Neural cell (in vitro differentiated cells): ENCODE results near the gene BCAT1. TPM values are rescaled to one million over a fixed set of nuclear protein-coding genes. Genes with fewer than 3 reads are reported as not detected.
"Not testable (repeated sequence)": the region's sequence is repeated elsewhere in the genome, so short reads cannot be mapped to it uniquely, and the experiment has no call there.

ENCODE experiments used
- H2AFZ ChIP-seq: fragments of 200-600, 300-800 bp; sonication (generic), shearing (Covaris generic); 2 replicates; pipeline ENCODE4 v1.6.0; 2014; ENCODE audit warnings: low read depth, mild to moderate bottlenecking, antibody characterized with exemption, low read length, moderate library complexity
- H3F3A ChIP-seq: fragments of 200-600 bp; shearing (Covaris generic); 2 replicates; pipeline ENCODE4 v1.6.1; 2016; ENCODE audit warnings: mild to moderate bottlenecking, moderate library complexity, mixed read lengths, antibody characterized with exemption, low read length; ENCODE audit not compliant: insufficient read depth, poor library complexity, severe bottlenecking
- H3K27ac ChIP-seq: fragments of 200-600, 300-800 bp; sonication (generic), shearing (Covaris generic); 2 replicates; pipeline ENCODE4 v1.5.1; 2014; ENCODE audit warnings: mild to moderate bottlenecking, low read length, moderate library complexity
- H3K27me3 ChIP-seq: fragments of 300-800, 200-600 bp; sonication (generic), shearing (Covaris generic); 2 replicates; pipeline ENCODE4 v1.6.0; 2014; ENCODE audit warnings: mild to moderate bottlenecking, low read depth, low read length, moderate library complexity; ENCODE audit not compliant: insufficient read depth
- H3K36me3 ChIP-seq: fragments of 300-800, 200-600 bp; sonication (generic), shearing (Covaris generic); 2 replicates; pipeline ENCODE4 v1.5.1; 2014; ENCODE audit warnings: mild to moderate bottlenecking, antibody characterized with exemption, low read length, moderate library complexity; ENCODE audit not compliant: insufficient read depth
- H3K4me2 ChIP-seq: fragments of 300-800, 200-600 bp; sonication (generic), shearing (Covaris generic); 2 replicates; pipeline ENCODE4 v1.6.0; 2014; ENCODE audit warnings: mild to moderate bottlenecking, low read length
- H3K4me3 ChIP-seq: fragments of 300-800, 200-600 bp; sonication (generic), shearing (Covaris generic); 2 replicates; pipeline ENCODE4 v1.5.1; 2014; ENCODE audit warnings: mild to moderate bottlenecking, low read length, moderate library complexity
- H3K79me2 ChIP-seq: fragments of 200-600 bp; shearing (Covaris generic); replicated peaks from 2 replicates; pipeline ENCODE4 v1.6.0; 2014; ENCODE audit warnings: mild to moderate bottlenecking, low read length, moderate library complexity; ENCODE audit not compliant: insufficient read depth
- H3K9ac ChIP-seq: fragments of 300-800, 200-600 bp; sonication (generic), shearing (Covaris generic); 2 replicates; pipeline ENCODE4 v1.6.1; 2016; ENCODE audit warnings: mild to moderate bottlenecking, low read length, mixed read lengths
- H3K9me2 ChIP-seq: fragments of 200-600 bp; shearing (Covaris generic); 2 replicates; pipeline ENCODE4 v1.6.1; 2016; ENCODE audit warnings: mild to moderate bottlenecking, low read length, mixed read lengths; ENCODE audit not compliant: insufficient read depth
- H3K9me3 ChIP-seq: fragments of 200-600, 300-800 bp; sonication (generic), shearing (Covaris generic); 2 replicates; pipeline ENCODE4 v1.6.1; 2016; ENCODE audit warnings: mild to moderate bottlenecking, mixed run types, low read length, moderate library complexity, mixed read lengths
- H4K20me1 ChIP-seq: fragments of 200-600 bp; shearing (Covaris generic); 2 replicates; pipeline ENCODE4 v1.6.1; 2016; ENCODE audit warnings: mild to moderate bottlenecking, mixed run types; ENCODE audit not compliant: insufficient read depth
- EP300 ChIP-seq: fragments of 450-650 bp; conservative IDR thresholded peaks from 2 replicates; pipeline ENCODE4 v1.6.1; 2014; ENCODE audit warnings: antibody characterized with exemption, mild to moderate bottlenecking, moderate library complexity; ENCODE audit not compliant: poor library complexity, severe bottlenecking
- EZH2 ChIP-seq: fragments of 200-600, 300-800 bp; shearing (Covaris generic), sonication (generic); IDR thresholded peaks from 2 replicates; pipeline ENCODE4 v1.6.1; 2014; ENCODE audit warnings: antibody characterized with exemption, low read length, borderline replicate concordance, mild to moderate bottlenecking; ENCODE audit not compliant: insufficient read depth, poor library complexity, severe bottlenecking
- MXI1 ChIP-seq: fragments of 450-650 bp; conservative IDR thresholded peaks from 2 replicates; pipeline ENCODE4 v1.6.1; 2014; ENCODE audit warnings: antibody characterized with exemption, mild to moderate bottlenecking; ENCODE audit not compliant: poor library complexity, severe bottlenecking
- POLR2AphosphoS5 ChIP-seq: IDR thresholded peaks from 2 replicates; pipeline ENCODE4 v1.6.1; 2012
- RAD21 ChIP-seq: fragments of 450-650 bp; conservative IDR thresholded peaks from 2 replicates; pipeline ENCODE4 v1.6.1; 2014; ENCODE audit warnings: antibody characterized with exemption, mild to moderate bottlenecking, moderate library complexity
- SMC3 ChIP-seq: fragments of 450-650 bp; conservative IDR thresholded peaks from 2 replicates; pipeline ENCODE4 v1.6.1; 2014; ENCODE audit warnings: antibody characterized with exemption, mild to moderate bottlenecking, moderate library complexity; ENCODE audit not compliant: poor library complexity
- TAF1 ChIP-seq: IDR thresholded peaks from 2 replicates; pipeline ENCODE4 v1.6.1; 2012; ENCODE audit warnings: low read depth
- polyA plus RNA-seq: library from polyadenylated mRNA; depleted of rRNA; stranded (reverse); fragments of >200 nt; gene quantifications from 2 replicates; pipeline ENCODE4 v1.2.3, GENCODE V29; 2014
- TF ChIP-seq, protein P1 (sequence below): IDR thresholded peaks from 2 replicates; pipeline ENCODE4 v1.6.1; 2012; ENCODE audit warnings: borderline replicate concordance
- TF ChIP-seq, protein P2 (sequence below): fragments of 450-650 bp; IDR thresholded peaks from 2 replicates; pipeline ENCODE4 v1.5.1; 2014; ENCODE audit warnings: antibody characterized with exemption, mild to moderate bottlenecking, moderate library complexity; ENCODE audit not compliant: poor library complexity, severe bottlenecking

Gene BCAT1
- polyA plus RNA-seq, 1 donor from 2014 or later: 31.3 TPM

DNA sequence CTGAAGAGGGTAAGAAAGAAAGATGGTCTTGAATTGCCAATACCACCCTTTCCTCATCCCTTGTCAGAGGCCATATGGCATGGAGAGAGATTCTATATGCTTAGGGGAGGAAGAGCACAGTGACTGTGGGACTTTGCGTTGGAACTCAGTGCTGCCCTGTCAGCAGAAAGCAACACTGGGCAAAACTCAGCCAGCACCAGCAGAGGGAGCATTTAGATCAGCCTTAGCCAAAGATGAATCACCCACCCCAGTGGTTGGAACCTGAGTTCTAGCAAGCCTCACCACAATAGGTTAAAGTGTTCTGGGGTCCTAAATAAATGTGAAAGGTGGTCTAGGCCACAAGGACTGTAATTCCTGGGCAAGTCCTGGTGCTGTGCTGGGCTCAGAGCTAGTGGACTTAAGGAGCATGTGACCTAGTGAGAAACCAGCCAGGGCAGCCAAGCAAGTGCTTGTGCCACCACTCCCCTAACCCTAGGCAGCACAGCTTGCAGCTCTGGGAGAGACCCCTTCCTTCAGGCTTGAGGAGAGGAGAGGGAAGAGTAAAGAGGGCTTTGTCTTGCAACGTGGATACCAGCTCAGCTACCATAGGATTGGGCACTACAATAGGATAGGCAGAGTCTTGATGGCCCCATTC lies 11.4 kb upstream of the BCAT1 start:
- TF ChIP-seq MXI1 (no peak), EP300 (no peak), EZH2 (no peak), RAD21 (no peak), TAF1 (no peak), SMC3 (no peak), POLR2AphosphoS5 (no peak)
- TF ChIP-seq, protein P1, sequence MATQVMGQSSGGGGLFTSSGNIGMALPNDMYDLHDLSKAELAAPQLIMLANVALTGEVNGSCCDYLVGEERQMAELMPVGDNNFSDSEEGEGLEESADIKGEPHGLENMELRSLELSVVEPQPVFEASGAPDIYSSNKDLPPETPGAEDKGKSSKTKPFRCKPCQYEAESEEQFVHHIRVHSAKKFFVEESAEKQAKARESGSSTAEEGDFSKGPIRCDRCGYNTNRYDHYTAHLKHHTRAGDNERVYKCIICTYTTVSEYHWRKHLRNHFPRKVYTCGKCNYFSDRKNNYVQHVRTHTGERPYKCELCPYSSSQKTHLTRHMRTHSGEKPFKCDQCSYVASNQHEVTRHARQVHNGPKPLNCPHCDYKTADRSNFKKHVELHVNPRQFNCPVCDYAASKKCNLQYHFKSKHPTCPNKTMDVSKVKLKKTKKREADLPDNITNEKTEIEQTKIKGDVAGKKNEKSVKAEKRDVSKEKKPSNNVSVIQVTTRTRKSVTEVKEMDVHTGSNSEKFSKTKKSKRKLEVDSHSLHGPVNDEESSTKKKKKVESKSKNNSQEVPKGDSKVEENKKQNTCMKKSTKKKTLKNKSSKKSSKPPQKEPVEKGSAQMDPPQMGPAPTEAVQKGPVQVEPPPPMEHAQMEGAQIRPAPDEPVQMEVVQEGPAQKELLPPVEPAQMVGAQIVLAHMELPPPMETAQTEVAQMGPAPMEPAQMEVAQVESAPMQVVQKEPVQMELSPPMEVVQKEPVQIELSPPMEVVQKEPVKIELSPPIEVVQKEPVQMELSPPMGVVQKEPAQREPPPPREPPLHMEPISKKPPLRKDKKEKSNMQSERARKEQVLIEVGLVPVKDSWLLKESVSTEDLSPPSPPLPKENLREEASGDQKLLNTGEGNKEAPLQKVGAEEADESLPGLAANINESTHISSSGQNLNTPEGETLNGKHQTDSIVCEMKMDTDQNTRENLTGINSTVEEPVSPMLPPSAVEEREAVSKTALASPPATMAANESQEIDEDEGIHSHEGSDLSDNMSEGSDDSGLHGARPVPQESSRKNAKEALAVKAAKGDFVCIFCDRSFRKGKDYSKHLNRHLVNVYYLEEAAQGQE: no peak
- TF ChIP-seq, protein P2, sequence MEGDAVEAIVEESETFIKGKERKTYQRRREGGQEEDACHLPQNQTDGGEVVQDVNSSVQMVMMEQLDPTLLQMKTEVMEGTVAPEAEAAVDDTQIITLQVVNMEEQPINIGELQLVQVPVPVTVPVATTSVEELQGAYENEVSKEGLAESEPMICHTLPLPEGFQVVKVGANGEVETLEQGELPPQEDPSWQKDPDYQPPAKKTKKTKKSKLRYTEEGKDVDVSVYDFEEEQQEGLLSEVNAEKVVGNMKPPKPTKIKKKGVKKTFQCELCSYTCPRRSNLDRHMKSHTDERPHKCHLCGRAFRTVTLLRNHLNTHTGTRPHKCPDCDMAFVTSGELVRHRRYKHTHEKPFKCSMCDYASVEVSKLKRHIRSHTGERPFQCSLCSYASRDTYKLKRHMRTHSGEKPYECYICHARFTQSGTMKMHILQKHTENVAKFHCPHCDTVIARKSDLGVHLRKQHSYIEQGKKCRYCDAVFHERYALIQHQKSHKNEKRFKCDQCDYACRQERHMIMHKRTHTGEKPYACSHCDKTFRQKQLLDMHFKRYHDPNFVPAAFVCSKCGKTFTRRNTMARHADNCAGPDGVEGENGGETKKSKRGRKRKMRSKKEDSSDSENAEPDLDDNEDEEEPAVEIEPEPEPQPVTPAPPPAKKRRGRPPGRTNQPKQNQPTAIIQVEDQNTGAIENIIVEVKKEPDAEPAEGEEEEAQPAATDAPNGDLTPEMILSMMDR: no peak
- no peak overlapping the region for H3K27ac ChIP-seq
- no peaks in the 10 kb centered on the region for H4K20me1 ChIP-seq
- H3K36me3 ChIP-seq: no peaks in the 10 kb centered on the region
- no peak overlapping the region for H3K4me3 ChIP-seq
- H3K9me2 ChIP-seq: no peaks in the 10 kb centered on the region
- H3K9me3 ChIP-seq: no peaks in the 10 kb centered on the region
- H3K4me2 ChIP-seq: no peak overlapping the region
- H3F3A ChIP-seq: no peaks in the 10 kb centered on the region
- H3K27me3 ChIP-seq: no peaks in the 10 kb centered on the region
- H3K79me2 ChIP-seq: no peaks in the 10 kb centered on the region
- H2AFZ ChIP-seq: no peak overlapping the region
- no peak overlapping the region for H3K9ac ChIP-seq

DNA sequence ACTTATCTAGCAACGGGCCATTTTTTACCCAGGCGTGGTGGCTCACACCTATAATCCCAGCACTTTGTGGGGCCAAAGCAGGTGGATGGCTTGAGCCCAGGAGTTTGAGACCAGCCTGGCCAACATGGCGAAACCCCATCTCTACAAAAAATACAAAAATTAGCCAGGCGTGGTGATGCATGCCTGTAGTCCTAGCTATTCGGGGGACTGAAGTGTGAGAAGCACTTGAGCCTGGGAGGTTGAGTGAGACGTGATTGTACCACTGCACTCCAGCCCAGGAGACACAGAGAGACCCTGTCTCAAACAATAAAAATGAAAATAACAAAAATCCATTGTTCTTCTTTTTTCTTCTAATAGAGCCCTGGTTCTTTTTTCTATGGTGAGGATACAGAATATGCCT lies 7.5 kb upstream of the BCAT1 start:
- not testable (repeated sequence) for H3K36me3 ChIP-seq, H3K27me3 ChIP-seq, H4K20me1 ChIP-seq, H3K4me2 ChIP-seq, H3K9me2 ChIP-seq, H3K9ac ChIP-seq, H3K9me3 ChIP-seq, H3K79me2 ChIP-seq, H3K4me3 ChIP-seq, H3F3A ChIP-seq, H3K27ac ChIP-seq, H2AFZ ChIP-seq

DNA sequence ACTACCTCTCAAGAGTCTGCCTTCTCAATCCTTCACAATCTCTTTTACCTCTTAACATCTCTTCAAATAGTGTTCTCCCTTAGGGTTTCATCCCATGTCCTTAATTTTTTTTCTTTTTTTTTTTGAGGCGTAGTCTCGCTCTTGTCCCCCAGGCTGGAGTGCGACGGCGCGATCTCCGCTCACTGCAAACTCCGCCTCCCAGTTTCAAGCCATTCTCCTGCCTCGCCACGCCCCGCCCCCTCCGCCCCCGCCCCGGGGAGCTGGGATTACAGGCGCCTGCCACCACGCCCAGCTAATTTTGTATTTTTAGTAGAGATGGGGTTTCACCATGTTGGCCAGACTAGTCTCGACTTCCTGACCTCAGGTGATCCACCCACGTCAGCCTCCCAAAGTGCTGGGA lies 7.0 kb upstream of the BCAT1 start:
- no peaks in the 10 kb centered on the region for H3F3A ChIP-seq
- no peak overlapping the region for H3K4me2 ChIP-seq
- no peak overlapping the region for H2AFZ ChIP-seq
- TF ChIP-seq POLR2AphosphoS5 (no peak), SMC3 (no peak), RAD21 (no peak), TAF1 (no peak), EZH2 (no peak), MXI1 (no peak), EP300 (no peak)
- TF ChIP-seq, protein P1: no peak
- TF ChIP-seq, protein P2: no peak
- no peaks in the 10 kb centered on the region for H3K79me2 ChIP-seq
- no peaks in the 10 kb centered on the region for H3K27me3 ChIP-seq
- H3K9me3 ChIP-seq: no peaks in the 10 kb centered on the region
- no peak overlapping the region for H3K27ac ChIP-seq
- no peak overlapping the region for H3K4me3 ChIP-seq
- H4K20me1 ChIP-seq: no peaks in the 10 kb centered on the region
- no peaks in the 10 kb centered on the region for H3K36me3 ChIP-seq
- no peak overlapping the region for H3K9ac ChIP-seq
- H3K9me2 ChIP-seq: no peaks in the 10 kb centered on the region
